Measurements from ENCODE around the gene BIK.
"Not testable (repeated sequence)": the region's sequence is repeated elsewhere in the genome, so short reads cannot be mapped to it uniquely, and the experiment has no call there.

Gene BIK

GRCh38 chr22:43135565-43135964, 25.0 kb downstream of the BIK start:
- no peak for TF ChIP-seq CTCF (conservative IDR thresholded peaks at IDR 0.05; ENCODE audit: low read length)
- H3K4me3 ChIP-seq (ENCODE audit: low read length): no peak overlapping the region
- no peak for DNase-seq (ENCODE audit: low read depth)

- TF ChIP-seq CTCF (conservative IDR thresholded peaks at IDR 0.05; ENCODE audit: low read length): peak; percentile 57
- DNase-seq (ENCODE audit: low read depth): no peak
- no peak overlapping the region for H3K4me3 ChIP-seq (ENCODE audit: low read length)
These were observed 25.7 kb downstream of the BIK start for GRCh38 chr22:43136255-43136654.

GRCh38 chr22:43136801-43137200, 26.3 kb downstream of the BIK start:
- no peak overlapping the region for H3K4me3 ChIP-seq (ENCODE audit: low read length)
- TF ChIP-seq CTCF (conservative IDR thresholded peaks at IDR 0.05; ENCODE audit: low read length): no peak
- no peak for DNase-seq (ENCODE audit: low read depth)

GRCh38 chr22:43142880-43143562, 32.5 kb downstream of the BIK start, which contains the start of gene MCAT:
Gene MCAT (minus strand): TSS chr22:43143398. CDS start chr22:43143348, 50 bp downstream.
- peak within 1 kb of the TSS; percentile 88 for H3K4me3 ChIP-seq (ENCODE audit: low read length)
- DNase-seq (ENCODE audit: low read depth): peak; percentile 65

GRCh38 chr22:43144949-43145348, 34.4 kb downstream of the BIK start:
- no peak for DNase-seq (ENCODE audit: low read depth)
- no peak overlapping the region for H3K4me3 ChIP-seq (ENCODE audit: low read length)
- TF ChIP-seq CTCF (conservative IDR thresholded peaks at IDR 0.05; ENCODE audit: low read length): no peak

More at GRCh38 chr22:43142880-43143562, 32.5 kb downstream of the BIK start, which contains the start of gene MCAT:
- TF ChIP-seq CTCF (conservative IDR thresholded peaks at IDR 0.05; ENCODE audit: low read length): no peak

- not testable (repeated sequence) for H3K4me3 ChIP-seq (ENCODE audit: low read length); DNase-seq (ENCODE audit: low read depth)
These were observed 34.8 kb downstream of the BIK start for GRCh38 chr22:43145371-43145770.

- not testable (repeated sequence) for H3K4me3 ChIP-seq (ENCODE audit: low read length); DNase-seq (ENCODE audit: low read depth)
These were observed 35.8 kb downstream of the BIK start for GRCh38 chr22:43146332-43146731.

GRCh38 chr22:43147821-43148220, 37.3 kb downstream of the BIK start:
- no peak for DNase-seq (ENCODE audit: low read depth)
- no peak for TF ChIP-seq CTCF (conservative IDR thresholded peaks at IDR 0.05; ENCODE audit: low read length)
- no peak overlapping the region for H3K4me3 ChIP-seq (ENCODE audit: low read length)

All from AG10803 (cell line).